ENCODE data around the gene GSE1. TPM values are rescaled to one million over a fixed set of nuclear protein-coding genes. Genes with fewer than 3 reads are reported as not detected.
A peak's percentile ranks its signal among the peaks of the same experiment; 100 is the strongest.

Gene GSE1
- total and polyA plus RNA-seq, 7 experiments from 2014 or later: 0.18 to 69.2 (median 11.3) TPM

DNA sequence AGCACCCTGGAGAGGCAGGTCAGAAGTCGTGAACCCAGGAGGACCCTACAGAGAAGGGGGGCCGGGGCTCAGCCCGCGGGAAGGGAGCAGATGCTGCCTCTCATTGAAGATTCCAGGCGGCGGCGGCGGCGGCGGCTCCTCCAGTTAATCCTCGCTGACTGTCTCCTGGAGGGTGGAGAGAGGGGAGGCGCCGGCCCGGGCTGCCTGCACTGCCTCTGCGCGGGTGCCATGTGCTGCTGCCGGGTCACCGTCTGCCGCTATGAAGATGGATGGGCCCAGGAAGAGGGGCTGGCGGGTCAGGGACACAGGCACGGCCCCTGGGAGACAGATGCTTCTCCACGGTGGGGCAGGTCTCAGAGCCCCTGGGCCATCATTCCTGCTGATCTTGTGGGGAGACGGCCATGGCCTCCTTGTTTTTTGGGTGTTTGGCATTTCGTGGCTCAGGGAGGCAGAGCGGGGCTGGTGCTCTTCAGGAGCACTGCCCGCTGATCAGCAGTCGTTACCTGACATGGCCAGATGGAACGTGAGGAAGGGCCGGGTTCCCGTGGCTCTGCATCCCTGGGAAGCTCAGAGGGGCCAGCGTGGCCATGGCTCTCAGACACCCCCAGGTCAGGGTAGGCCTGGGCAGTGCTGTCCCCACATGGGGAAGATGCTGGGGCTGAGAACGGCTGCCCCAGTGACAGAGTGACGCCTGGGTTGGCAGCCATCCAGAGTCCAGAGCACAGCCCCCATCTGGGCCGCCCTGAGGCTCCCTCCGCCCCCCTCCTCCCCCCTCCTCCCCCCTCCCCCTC, 39.5 kb downstream of the GSE1 start:
- no peak overlapping the region for H3K4me3 Mint-ChIP-seq
- Histone ChIP-seq H3K4me1 (ENCODE audit: control insufficient read depth in 2 of 2, insufficient read depth in 2 of 2, low read length in 2 of 2) (no peaks in the 10 kb centered on the region), H3K27me3 (ENCODE audit: control insufficient read depth in 2 of 2, insufficient read depth in 2 of 2, low read length in 2 of 2) (no peaks in the 10 kb centered on the region), H3K9me3 (ENCODE audit: control insufficient read depth in 2 of 3, low read length in 3 of 3) (no peaks in the 10 kb centered on the region), H3K4me3 (ENCODE audit: low read length) (no peak overlapping the region), H3K36me3 (ENCODE audit: control insufficient read depth in 2 of 3, insufficient read depth in 3 of 3, low read length in 3 of 3) (peaks cover 0 to 25% (median 2%) of the 10 kb centered on the region in 3 experiments), H3K27ac (ENCODE audit: low read depth, low read length) (no peak overlapping the region)
- DNase-seq (no peak), ATAC-seq (no peak)
- H3K4me1 Mint-ChIP-seq: peaks cover 0 to 6% (median 0%) of the 10 kb centered on the region in 7 donors
- H3K9me3 Mint-ChIP-seq: no peaks in the 10 kb centered on the region
- peak overlapping the region in 1 of 9 donors; percentile 10 for H3K27ac Mint-ChIP-seq
- ChIA-PET POLR2A (interaction anchor here (0.6 kb wide), 1 partner anchor 22 kb away, joined by 3 read pairs; no protein-coding TSS in a partner anchor), CTCF (no interaction called here)
- no peaks in the 10 kb centered on the region for H3K27me3 Mint-ChIP-seq
- H3K36me3 Mint-ChIP-seq: peaks cover 0 to 15% (median 2%) of the 10 kb centered on the region in 5 donors
- intact Hi-C loops (cut with micrococcal nuclease): no loop called here

DNA sequence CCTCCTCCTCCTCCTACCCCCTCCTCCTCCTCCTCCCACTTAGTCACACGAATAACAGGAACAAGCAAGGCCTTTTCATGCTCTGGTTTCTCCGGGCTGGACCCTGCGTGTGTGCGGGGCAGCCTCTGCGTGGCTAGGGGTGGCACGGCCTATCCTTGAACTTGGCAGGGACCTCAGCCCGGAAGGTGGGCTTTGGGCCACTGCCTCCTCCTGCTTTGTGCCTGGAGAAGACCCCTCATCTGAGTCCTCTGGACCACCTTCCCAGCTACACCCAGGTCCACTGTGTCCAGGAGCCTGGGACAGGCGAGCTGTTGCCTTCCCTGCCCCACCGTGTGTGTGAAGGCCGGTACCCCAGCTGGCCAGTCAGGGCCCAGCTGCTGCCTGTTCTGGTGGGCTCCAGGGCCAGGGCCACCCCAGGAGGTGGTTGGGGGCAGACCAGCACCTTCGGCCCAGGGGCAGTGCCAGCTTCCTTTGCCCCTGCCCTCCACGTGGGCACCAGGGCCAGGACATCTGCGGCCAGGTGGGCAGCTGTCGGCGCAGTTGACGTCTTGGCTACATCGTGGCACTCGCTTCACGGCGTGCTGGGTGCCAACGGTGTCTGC, 40.3 kb downstream of the GSE1 start:
- Mint-ChIP-seq H3K27me3 (no peaks in the 10 kb centered on the region), H3K9me3 (no peaks in the 10 kb centered on the region), H3K36me3 (peaks cover 0 to 18% (median 3%) of the 10 kb centered on the region in 5 donors), H3K27ac (peak overlapping the region in 2 of 9 donors; percentile 71 to 82), H3K4me1 (peaks cover 0 to 6% (median 0%) of the 10 kb centered on the region in 7 donors), H3K4me3 (no peak overlapping the region)
- H3K27me3 ChIP-seq (ENCODE audit: control insufficient read depth in 2 of 2, insufficient read depth in 2 of 2, low read length in 2 of 2): no peaks in the 10 kb centered on the region
- ChIA-PET CTCF (no interaction called here), POLR2A (no interaction called here)
- intact Hi-C loops (cut with micrococcal nuclease): no loop called here
- H3K4me1 ChIP-seq (ENCODE audit: control insufficient read depth in 2 of 2, insufficient read depth in 2 of 2, low read length in 2 of 2): no peaks in the 10 kb centered on the region
- H3K9me3 ChIP-seq (ENCODE audit: control insufficient read depth in 2 of 3, low read length in 3 of 3): no peaks in the 10 kb centered on the region
- DNase-seq (no peak), ATAC-seq (no peak)
- H3K36me3 ChIP-seq (ENCODE audit: control insufficient read depth in 2 of 3, insufficient read depth in 3 of 3, low read length in 3 of 3): peaks cover 4 to 32% (median 10%) of the 10 kb centered on the region in 3 experiments
- no peak overlapping the region for H3K27ac ChIP-seq (ENCODE audit: low read depth, low read length)
- no peak overlapping the region for H3K4me3 ChIP-seq (ENCODE audit: low read length)

DNA sequence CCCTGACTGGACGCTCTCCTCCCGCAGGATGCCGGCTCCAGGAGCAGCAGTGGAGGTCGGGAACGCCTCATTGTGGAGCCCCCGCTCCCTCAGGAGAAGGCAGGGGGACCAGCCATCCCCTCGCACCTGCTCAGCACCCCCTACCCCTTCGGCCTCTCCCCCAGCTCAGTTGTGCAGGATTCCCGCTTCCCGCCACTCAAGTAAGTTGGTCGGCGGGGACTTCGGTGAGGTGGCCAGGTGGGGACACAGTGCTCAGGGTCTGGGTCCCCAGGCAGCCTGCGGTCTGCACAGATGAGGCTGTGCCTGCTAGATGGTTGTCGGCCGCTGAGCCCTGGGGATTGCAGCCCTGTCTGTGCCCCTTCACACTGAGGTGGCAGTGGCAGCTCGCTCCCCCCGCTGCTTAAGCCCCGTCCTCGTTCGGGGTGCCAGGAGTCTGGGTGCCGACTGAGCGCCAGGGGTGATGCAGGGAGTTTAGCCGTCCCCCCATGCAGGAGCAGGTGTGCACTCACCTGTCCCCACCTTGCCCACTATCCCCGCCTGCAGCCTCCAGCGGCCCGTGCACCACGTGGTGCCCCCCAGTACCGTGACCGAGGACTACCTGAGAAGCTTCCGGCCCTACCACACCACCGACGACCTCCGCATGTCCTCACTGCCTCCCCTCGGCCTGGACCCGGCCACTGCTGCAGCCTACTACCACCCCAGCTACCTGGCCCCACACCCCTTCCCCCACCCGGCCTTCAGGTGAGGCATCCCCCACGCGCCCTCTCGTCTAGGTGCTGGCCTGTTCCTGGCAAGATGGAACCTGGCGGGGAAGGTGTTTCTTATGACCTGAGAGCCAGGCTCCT, 41.4 kb downstream of the GSE1 start:
- peaks cover 4 to 41% (median 10%) of the 10 kb centered on the region in 3 experiments for H3K36me3 ChIP-seq (ENCODE audit: control insufficient read depth in 2 of 3, insufficient read depth in 3 of 3, low read length in 3 of 3)
- Mint-ChIP-seq H3K36me3 (peaks cover 0 to 15% (median 3%) of the 10 kb centered on the region in 5 donors), H3K27me3 (no peaks in the 10 kb centered on the region), H3K4me3 (no peak overlapping the region), H3K4me1 (no peaks in the 10 kb centered on the region), H3K27ac (no peak overlapping the region), H3K9me3 (no peaks in the 10 kb centered on the region)
- no peaks in the 10 kb centered on the region for H3K9me3 ChIP-seq (ENCODE audit: control insufficient read depth in 2 of 3, low read length in 3 of 3)
- ChIA-PET CTCF (no interaction called here), POLR2A (no interaction called here)
- ATAC-seq (no peak), DNase-seq (no peak)
- no peaks in the 10 kb centered on the region for H3K27me3 ChIP-seq (ENCODE audit: control insufficient read depth in 2 of 2, insufficient read depth in 2 of 2, low read length in 2 of 2)
- intact Hi-C loops (cut with micrococcal nuclease): no loop called here
- H3K27ac ChIP-seq (ENCODE audit: low read depth, low read length): no peak overlapping the region
- H3K4me1 ChIP-seq (ENCODE audit: control insufficient read depth in 2 of 2, insufficient read depth in 2 of 2, low read length in 2 of 2): no peaks in the 10 kb centered on the region
- H3K4me3 ChIP-seq (ENCODE audit: low read length): no peak overlapping the region

DNA sequence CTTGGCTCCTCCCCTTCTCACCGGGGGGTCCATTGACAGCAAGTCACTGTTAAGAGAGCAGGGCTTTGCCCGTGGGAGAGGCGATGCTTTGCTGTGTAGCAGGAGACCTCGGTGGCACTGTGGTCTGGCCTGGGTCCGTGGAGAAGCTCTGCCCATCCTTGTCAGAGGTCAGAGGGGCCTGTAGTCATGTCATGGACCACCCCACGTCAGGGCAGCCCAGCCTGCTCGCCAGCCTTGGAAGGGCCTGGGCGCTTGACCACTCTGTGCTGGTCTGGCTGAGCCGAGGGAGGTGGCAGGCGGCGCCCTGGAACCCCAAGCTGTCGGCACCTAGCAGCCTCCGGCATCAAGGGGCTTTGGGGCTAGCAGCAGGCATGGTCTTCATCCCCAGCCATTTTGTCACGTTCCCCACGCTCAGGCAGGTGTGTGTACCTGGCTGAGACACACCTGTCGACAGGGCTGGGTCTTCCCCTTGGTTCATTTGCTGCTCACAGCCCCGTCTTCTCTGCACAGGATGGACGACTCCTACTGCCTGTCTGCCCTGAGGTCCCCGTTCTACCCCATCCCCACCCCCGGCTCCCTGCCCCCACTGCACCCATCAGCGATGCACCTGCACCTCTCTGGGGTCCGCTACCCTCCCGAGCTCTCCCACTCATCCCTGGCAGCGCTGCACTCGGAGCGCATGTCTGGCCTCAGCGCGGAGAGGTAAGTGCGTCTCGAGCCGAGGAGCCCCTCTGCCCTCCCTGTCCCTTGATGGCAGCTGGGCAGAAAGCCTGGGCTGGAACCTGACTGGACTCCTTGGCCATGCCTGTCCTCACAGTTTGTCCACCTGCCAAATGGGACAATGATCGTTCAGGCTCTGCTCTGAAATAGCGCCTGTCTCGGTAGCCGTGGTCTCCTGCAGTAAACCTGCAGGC, 42.4 kb downstream of the GSE1 start:
- ATAC-seq (no peak), DNase-seq (no peak)
- no peaks in the 10 kb centered on the region for H3K27me3 Mint-ChIP-seq
- Histone ChIP-seq H3K27ac (ENCODE audit: low read depth, low read length) (no peak overlapping the region), H3K4me3 (ENCODE audit: low read length) (no peak overlapping the region), H3K4me1 (ENCODE audit: control insufficient read depth in 2 of 2, insufficient read depth in 2 of 2, low read length in 2 of 2) (no peaks in the 10 kb centered on the region), H3K9me3 (ENCODE audit: control insufficient read depth in 2 of 3, low read length in 3 of 3) (no peaks in the 10 kb centered on the region), H3K36me3 (ENCODE audit: control insufficient read depth in 2 of 3, insufficient read depth in 3 of 3, low read length in 3 of 3) (peaks cover 4 to 41% (median 10%) of the 10 kb centered on the region in 3 experiments), H3K27me3 (ENCODE audit: control insufficient read depth in 2 of 2, insufficient read depth in 2 of 2, low read length in 2 of 2) (no peaks in the 10 kb centered on the region)
- no peak overlapping the region for H3K4me3 Mint-ChIP-seq
- H3K36me3 Mint-ChIP-seq: peaks cover 0 to 15% (median 3%) of the 10 kb centered on the region in 5 donors
- peaks cover 0 to 4% (median 0%) of the 10 kb centered on the region in 7 donors for H3K4me1 Mint-ChIP-seq
- peak overlapping the region in 1 of 9 donors; percentile 72 for H3K27ac Mint-ChIP-seq
- intact Hi-C loops (cut with micrococcal nuclease): no loop called here
- no peaks in the 10 kb centered on the region for H3K9me3 Mint-ChIP-seq
- ChIA-PET POLR2A (no interaction called here), CTCF (no interaction called here)

DNA sequence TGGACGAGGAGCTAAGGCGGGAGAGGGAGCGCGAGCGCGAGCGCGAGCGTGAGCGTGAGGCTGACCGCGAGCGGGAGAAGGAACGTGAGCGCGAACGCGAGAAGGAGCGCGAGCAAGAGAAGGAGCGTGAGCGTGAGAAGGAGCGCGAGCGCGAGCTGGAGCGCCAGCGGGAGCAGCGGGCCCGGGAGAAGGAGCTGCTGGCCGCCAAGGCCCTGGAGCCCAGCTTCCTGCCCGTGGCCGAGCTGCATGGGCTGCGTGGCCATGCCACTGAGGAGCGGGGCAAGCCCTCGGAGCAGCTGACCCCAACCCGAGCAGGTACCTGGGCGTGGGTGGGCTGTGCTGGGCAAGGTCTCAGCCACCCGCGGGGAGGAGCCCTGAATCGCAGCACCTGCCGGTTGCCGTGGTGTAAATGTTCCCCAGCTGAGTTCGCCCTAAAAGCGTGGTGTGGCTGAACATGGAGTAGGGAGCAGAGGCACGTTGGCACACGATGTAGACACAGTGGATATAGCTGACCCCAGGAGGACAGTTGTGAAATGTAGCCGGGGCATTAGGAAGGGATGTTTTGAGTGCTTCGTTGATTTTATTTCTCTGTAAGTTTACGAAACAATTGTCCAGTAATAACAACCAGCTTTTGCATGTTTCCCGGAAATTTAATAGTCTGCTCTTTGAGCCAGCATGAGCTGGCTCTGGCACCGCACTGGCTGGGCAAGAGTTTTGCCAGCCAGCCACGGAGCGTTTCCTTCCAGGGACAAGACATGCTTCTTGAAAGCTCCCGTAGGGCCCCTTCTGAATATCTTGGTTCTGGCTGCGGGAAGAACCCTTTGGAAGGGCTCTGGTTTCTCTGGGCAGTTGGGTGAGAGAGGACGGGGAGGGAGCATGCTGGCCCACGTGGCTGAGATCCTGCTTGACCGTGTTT, 43.5 kb downstream of the GSE1 start:
- Histone ChIP-seq H3K9me3 (ENCODE audit: control insufficient read depth in 2 of 3, low read length in 3 of 3) (no peaks in the 10 kb centered on the region), H3K4me1 (ENCODE audit: control insufficient read depth in 2 of 2, insufficient read depth in 2 of 2, low read length in 2 of 2) (no peaks in the 10 kb centered on the region), H3K27ac (ENCODE audit: low read depth, low read length) (no peak overlapping the region), H3K27me3 (ENCODE audit: control insufficient read depth in 2 of 2, insufficient read depth in 2 of 2, low read length in 2 of 2) (no peaks in the 10 kb centered on the region), H3K36me3 (ENCODE audit: control insufficient read depth in 2 of 3, insufficient read depth in 3 of 3, low read length in 3 of 3) (peaks cover 4 to 43% (median 10%) of the 10 kb centered on the region in 3 experiments), H3K4me3 (ENCODE audit: low read length) (no peak overlapping the region)
- ATAC-seq (no peak), DNase-seq (no peak)
- Mint-ChIP-seq H3K9me3 (no peaks in the 10 kb centered on the region), H3K4me1 (peaks cover 0 to 4% (median 0%) of the 10 kb centered on the region in 7 donors), H3K27me3 (no peaks in the 10 kb centered on the region), H3K36me3 (peaks cover 0 to 15% (median 3%) of the 10 kb centered on the region in 5 donors), H3K4me3 (no peak overlapping the region), H3K27ac (peak overlapping the region in 1 of 9 donors; percentile 25)
- CTCF ChIA-PET: interaction anchor here (0.7 to 2.4 kb wide), 2 partner anchors 60 to 105 kb away, joined by 4 to 6 read pairs; no protein-coding TSS in a partner anchor
- intact Hi-C loops (cut with micrococcal nuclease): no loop called here
- POLR2A ChIA-PET: no interaction called here
